Fibroblast of lung (primary cell): ENCODE data around the gene TP73.

ENCODE experiments used
- EZH2 ChIP-seq: IDR thresholded peaks from 2 replicates; pipeline ENCODE4 v1.5.1; 2012; ENCODE audit warnings: low read length, control low read depth, mild to moderate bottlenecking; ENCODE audit errors: missing control alignments
- TF ChIP-seq, protein P1 (sequence below), 2 donors: IDR thresholded peaks in 1 of 2; conservative IDR thresholded peaks in 1 of 2; 1 replicate in 1 of 2; 2 replicates in 1 of 2; pipeline ENCODE4 v1.5.1; 2011 to 2012; ENCODE audit warnings: low read length in 2 of 2, control low read depth in 1 of 2, inconsistent platforms in 1 of 2, low read depth in 1 of 2, mild to moderate bottlenecking in 1 of 2

DNA sequence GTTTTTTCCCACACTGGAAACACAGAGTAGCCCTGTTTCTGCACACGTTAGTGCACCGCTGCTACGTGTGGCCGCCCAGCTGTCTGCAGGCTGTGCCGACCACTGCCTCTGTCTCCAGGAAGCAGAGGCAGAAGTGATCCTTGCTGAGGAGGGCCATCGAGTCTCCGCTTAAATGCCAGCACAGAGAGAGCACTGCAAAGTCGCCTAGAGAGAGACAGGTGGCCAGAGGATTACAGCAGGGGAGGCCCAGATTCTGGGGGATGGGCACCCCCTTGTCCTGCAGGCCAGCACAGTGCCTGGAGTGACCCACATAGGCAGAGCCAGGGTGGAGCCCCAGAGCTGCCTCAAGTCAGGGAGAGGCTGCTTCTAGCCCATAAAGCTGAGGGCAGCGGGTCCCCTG lies 21.4 kb upstream of the TP73 start:
- TF ChIP-seq, protein P1, sequence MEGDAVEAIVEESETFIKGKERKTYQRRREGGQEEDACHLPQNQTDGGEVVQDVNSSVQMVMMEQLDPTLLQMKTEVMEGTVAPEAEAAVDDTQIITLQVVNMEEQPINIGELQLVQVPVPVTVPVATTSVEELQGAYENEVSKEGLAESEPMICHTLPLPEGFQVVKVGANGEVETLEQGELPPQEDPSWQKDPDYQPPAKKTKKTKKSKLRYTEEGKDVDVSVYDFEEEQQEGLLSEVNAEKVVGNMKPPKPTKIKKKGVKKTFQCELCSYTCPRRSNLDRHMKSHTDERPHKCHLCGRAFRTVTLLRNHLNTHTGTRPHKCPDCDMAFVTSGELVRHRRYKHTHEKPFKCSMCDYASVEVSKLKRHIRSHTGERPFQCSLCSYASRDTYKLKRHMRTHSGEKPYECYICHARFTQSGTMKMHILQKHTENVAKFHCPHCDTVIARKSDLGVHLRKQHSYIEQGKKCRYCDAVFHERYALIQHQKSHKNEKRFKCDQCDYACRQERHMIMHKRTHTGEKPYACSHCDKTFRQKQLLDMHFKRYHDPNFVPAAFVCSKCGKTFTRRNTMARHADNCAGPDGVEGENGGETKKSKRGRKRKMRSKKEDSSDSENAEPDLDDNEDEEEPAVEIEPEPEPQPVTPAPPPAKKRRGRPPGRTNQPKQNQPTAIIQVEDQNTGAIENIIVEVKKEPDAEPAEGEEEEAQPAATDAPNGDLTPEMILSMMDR (conservative IDR thresholded peaks at IDR 0.05 in 1 of 2, IDR thresholded peaks at IDR 0.05 in 1 of 2; ENCODE audit: low read depth in 1 of 2, low read length in 2 of 2), result no peak
- no peak for TF ChIP-seq EZH2
